Smooth muscle cell (in vitro differentiated cells): ENCODE results near the gene TDP2. TPM values are rescaled to one million over a fixed set of nuclear protein-coding genes. Genes with fewer than 3 reads are reported as not detected.

ENCODE experiments used
- DNase-seq: peaks from one replicate; lab custom pipeline; 2025; ENCODE audit not compliant: unreplicated experiment; lab: John Stamatoyannopoulos, UW
- H2AFZ ChIP-seq: fragments of 200-600 bp; sonication (generic); 2 replicates; pipeline ENCODE4 v1.6.0; 2016; ENCODE audit warnings: antibody characterized with exemption, low read depth, mild to moderate bottlenecking
- H3F3A ChIP-seq: fragments of 200-600 bp; sonication (generic); 2 replicates; pipeline ENCODE4 v1.6.0; 2017; ENCODE audit warnings: antibody characterized with exemption, low read depth
- H3K27ac ChIP-seq: fragments of 200-600 bp; sonication (generic); 2 replicates; pipeline ENCODE4 v1.5.1; 2016; ENCODE audit warnings: low read depth, mild to moderate bottlenecking
- H3K27me3 ChIP-seq: fragments of 200-600 bp; sonication (generic); 2 replicates; pipeline ENCODE4 v1.6.1; 2016; ENCODE audit warnings: low read depth, mild to moderate bottlenecking
- H3K36me3 ChIP-seq: fragments of 200-600 bp; sonication (generic); 2 replicates; pipeline ENCODE4 v1.5.1; 2016; ENCODE audit warnings: low read depth
- H3K4me1 ChIP-seq: fragments of 200-600 bp; sonication (generic); 2 replicates; pipeline ENCODE4 v1.5.1; 2016; ENCODE audit warnings: low read depth
- H3K4me2 ChIP-seq: fragments of 200-600 bp; sonication (generic); 2 replicates; pipeline ENCODE4 v1.6.0; 2016; ENCODE audit warnings: mild to moderate bottlenecking
- H3K4me3 ChIP-seq: fragments of 200-600 bp; sonication (generic); 2 replicates; pipeline ENCODE4 v1.5.1; 2016; ENCODE audit warnings: mild to moderate bottlenecking
- H3K79me2 ChIP-seq: fragments of 200-600 bp; sonication (generic); 2 replicates; pipeline ENCODE4 v1.6.0; 2016; ENCODE audit warnings: low read depth, mild to moderate bottlenecking
- H3K9ac ChIP-seq: fragments of 200-600 bp; sonication (generic); 2 replicates; pipeline ENCODE4 v1.6.0; 2016; ENCODE audit warnings: low read depth
- H3K9me3 ChIP-seq: fragments of 200-600 bp; sonication (generic); replicated peaks from 2 replicates; pipeline ENCODE4 v1.5.1; 2016; ENCODE audit warnings: low read depth
- H4K20me1 ChIP-seq: fragments of 200-600 bp; sonication (generic); 2 replicates; pipeline ENCODE4 v1.6.0; 2016; ENCODE audit warnings: low read depth
- CTCF ChIP-seq: fragments of 200-600 bp; sonication (generic); IDR thresholded peaks from 2 replicates; pipeline ENCODE4 v1.5.1; 2017; ENCODE audit warnings: borderline replicate concordance, mild to moderate bottlenecking, antibody characterized with exemption; ENCODE audit not compliant: insufficient read depth, poor library complexity, severe bottlenecking
- WGBS: methylation state at CpG from one replicate; pipeline ENCODE4 v1.1.7; 2016; ENCODE audit warnings: low lambda C conversion rate; 5-methylcytosine and 5-hydroxymethylcytosine counted together
- polyA plus RNA-seq: library from polyadenylated mRNA; unstranded; fragments of >200 nt; fragmentation: Nextera tagmentation; extraction: Ambion mirVana; gene quantifications from 2 replicates; pipeline ENCODE4 v1.2.1, GENCODE V29; 2016
- total RNA-seq: library from RNA; depleted of rRNA; stranded (reverse); fragments of >200 nt; gene quantifications from 2 replicates; pipeline ENCODE4 v1.2.3, GENCODE V29; 2014

TDP2 gene
- 13.0 and 27.9 TPM in 2 replicates for total RNA-seq
- 15.9 and 16.2 TPM in 2 replicates for polyA plus RNA-seq

- Histone ChIP-seq H3F3A (no peaks in the 10 kb centered on the region), H3K4me3 (peak within 1 kb of the TSS; percentile 74), H3K9me3 (peaks cover 6% of the 10 kb centered on the region), H3K79me2 (peaks cover 26% of the 10 kb centered on the region), H4K20me1 (no peaks in the 10 kb centered on the region), H3K36me3 (peaks cover 5% of the 10 kb centered on the region), H3K9ac (peak within 1 kb of the TSS; percentile 83), H3K27ac (peak within 1 kb of the TSS; percentile 90), H3K27me3 (no peaks in the 10 kb centered on the region), H3K4me2 (peak within 1 kb of the TSS; percentile 83), H3K4me1 (peaks cover 13% of the 10 kb centered on the region), H2AFZ (peak within 1 kb of the TSS; percentile 98)
- DNase-seq, result peak; percentile 84
- TF ChIP-seq CTCF, result peak; percentile 33
- 2% methylated on average over 59 of the region's 62 CpGs for WGBS
These were observed at the start of gene TDP2, which contains the start of gene ACOT13 for GRCh38 chr6:24666641-24667377. Gene TDP2, minus strand, starts transcription at chr6:24666899. Its CDS starts 37 bp downstream, at chr6:24666862. Gene ACOT13, plus strand, starts transcription at chr6:24667077. Its CDS starts 187 bp downstream, at chr6:24667264.

GRCh38 chr6:24710519-24711303 lies 44.0 kb upstream of the TDP2 start:
- Histone ChIP-seq H3K36me3 (peaks cover 43% of the 10 kb centered on the region), H3K4me2 (no peak overlapping the region), H4K20me1 (peaks cover 100% of the 10 kb centered on the region), H3K4me3 (no peak overlapping the region), H3K9me3 (no peaks in the 10 kb centered on the region), H3K79me2 (peaks cover 60% of the 10 kb centered on the region), H3K4me1 (peaks cover 5% of the 10 kb centered on the region), H3K27ac (no peak overlapping the region), H3K9ac (no peak overlapping the region), H2AFZ (no peak overlapping the region), H3F3A (peaks cover 57% of the 10 kb centered on the region), H3K27me3 (no peaks in the 10 kb centered on the region)
- no peak for TF ChIP-seq CTCF
- DNase-seq, result no peak
- 97% methylated on average over 10 of the region's 10 CpGs for WGBS

GRCh38 chr6:24709014-24709711 lies 42.5 kb upstream of the TDP2 start:
- Histone ChIP-seq H2AFZ (no peak overlapping the region), H4K20me1 (peaks cover 100% of the 10 kb centered on the region), H3K4me3 (no peak overlapping the region), H3K9ac (no peak overlapping the region), H3K4me1 (peaks cover 5% of the 10 kb centered on the region), H3K4me2 (no peak overlapping the region), H3K27me3 (no peaks in the 10 kb centered on the region), H3K36me3 (peaks cover 53% of the 10 kb centered on the region), H3K9me3 (no peaks in the 10 kb centered on the region), H3F3A (peaks cover 72% of the 10 kb centered on the region), H3K27ac (peak overlapping the region; percentile 34), H3K79me2 (peaks cover 44% of the 10 kb centered on the region)
- DNase-seq, result no peak
- no peak for TF ChIP-seq CTCF
- 94% methylated on average over 4 of the region's 4 CpGs for WGBS
